SKM-1 (cell line): ENCODE measurements around the gene AMMECR1.
"Not testable (repeated sequence)": the region's sequence is repeated elsewhere in the genome, so short reads cannot be mapped to it uniquely, and the experiment has no call there.

Source experiments
- DNase-seq: peaks from one replicate; lab custom pipeline; 2025; ENCODE audit not compliant: unreplicated experiment; lab: John Stamatoyannopoulos, UW

Gene AMMECR1

GRCh38 chrX:110317820-110318663, at the start of gene AMMECR1:
AMMECR1 (minus strand) TSS chrX:110318085; CDS start chrX:110318071, 14 bp downstream.
- DNase-seq: peak; percentile 39

- no peak for DNase-seq
These were observed 45.4 kb upstream of the AMMECR1 start for GRCh38 chrX:110363244-110363643.

- DNase-seq: no peak
These were observed 41.4 kb upstream of the AMMECR1 start for GRCh38 chrX:110359273-110359672.

DNA sequence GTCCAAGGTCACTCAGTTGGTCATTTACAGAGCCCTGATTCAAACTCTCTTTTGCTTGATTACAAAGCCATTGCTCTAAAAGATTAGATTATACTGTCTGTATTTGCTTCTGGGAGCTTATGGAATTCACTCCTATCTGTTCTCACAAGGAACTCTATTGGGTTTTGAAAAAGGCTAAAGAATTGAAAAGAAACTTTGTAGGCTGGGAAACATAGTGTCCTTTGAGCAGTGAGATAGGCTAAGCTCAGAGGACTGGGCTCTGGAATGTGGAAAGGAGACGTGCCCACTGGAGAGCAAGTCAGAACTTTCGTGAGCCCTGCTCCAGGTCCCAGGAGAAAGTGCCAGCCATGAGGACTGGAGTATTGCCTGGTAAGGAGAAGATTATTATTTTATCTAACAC, 40.7 kb upstream of the AMMECR1 start, which contains the start of gene RTL9:
RTL9 (plus strand) TSS at position 301 of the 400 bp plus-strand sequence. CDS start 91,770 bp downstream, outside the sequence.
- no peak for DNase-seq

GRCh38 chrX:110346681-110347080, 28.8 kb upstream of the AMMECR1 start:
- no peak for DNase-seq

DNA sequence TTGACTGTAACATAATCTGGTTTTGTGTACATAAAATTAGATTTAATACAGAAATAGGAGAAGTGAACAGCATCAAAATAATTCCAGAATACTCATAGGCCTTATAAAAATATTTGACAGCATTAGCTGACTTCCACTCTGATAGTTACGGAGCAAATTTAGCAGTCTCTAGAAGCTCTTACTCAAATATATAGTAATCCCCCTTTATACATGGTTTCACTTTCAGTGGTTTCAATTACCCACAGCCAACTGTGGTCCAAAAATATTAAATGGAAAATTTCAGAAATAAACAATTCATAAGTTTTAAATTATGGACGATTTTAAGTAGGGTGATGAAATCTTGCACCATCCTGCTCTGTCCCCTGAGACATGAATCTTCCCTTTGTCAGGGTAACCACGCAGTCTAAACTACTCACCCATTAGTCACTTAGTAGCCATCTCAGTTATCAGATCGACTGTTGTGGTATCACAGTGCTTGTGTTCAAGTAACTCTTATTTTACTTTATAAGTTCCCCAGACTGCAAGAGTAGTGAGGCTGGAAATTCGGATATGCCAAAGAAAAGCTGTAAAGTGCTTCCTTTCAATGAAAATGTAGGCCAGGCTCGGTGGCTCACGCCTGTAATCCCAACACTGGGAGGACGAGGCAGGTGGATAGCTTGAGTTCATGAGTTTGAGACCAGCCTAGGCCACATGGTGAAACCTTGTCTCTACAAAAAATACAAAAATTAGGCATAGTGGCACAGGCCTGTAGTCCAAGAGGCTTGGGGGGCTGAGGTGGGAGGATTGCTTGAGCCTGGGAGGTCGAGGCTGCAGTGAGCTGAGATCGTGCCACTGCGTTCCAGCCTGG, 23.5 kb upstream of the AMMECR1 start:
- DNase-seq: no peak

- no peak for DNase-seq
These were observed 21.1 kb upstream of the AMMECR1 start for GRCh38 chrX:110338935-110339334.

- not testable (repeated sequence) for DNase-seq
These were observed 15.6 kb upstream of the AMMECR1 start for GRCh38 chrX:110333458-110333857.

- no peak for DNase-seq
These were observed 13.7 kb upstream of the AMMECR1 start for GRCh38 chrX:110331444-110332030.

DNA sequence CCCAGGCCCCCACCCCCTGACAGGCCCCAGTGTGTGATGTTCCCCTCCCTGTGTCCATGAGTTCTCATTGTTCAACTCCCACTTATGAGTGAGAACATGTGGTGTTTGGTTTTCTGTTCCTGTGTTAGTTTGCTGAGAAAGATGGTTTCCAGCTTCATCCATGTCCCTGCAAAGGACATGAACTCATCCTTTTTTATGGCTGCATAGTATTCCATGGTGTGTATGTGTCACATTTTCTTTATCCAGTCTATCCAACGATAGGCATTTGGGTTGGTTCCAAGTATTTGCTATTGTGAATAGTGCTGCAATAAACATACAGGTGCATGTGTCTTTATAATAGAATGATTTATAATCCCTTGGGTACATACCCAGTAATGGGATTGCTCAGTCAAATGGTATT, 10.7 kb upstream of the AMMECR1 start:
- DNase-seq: not testable (repeated sequence)

DNA sequence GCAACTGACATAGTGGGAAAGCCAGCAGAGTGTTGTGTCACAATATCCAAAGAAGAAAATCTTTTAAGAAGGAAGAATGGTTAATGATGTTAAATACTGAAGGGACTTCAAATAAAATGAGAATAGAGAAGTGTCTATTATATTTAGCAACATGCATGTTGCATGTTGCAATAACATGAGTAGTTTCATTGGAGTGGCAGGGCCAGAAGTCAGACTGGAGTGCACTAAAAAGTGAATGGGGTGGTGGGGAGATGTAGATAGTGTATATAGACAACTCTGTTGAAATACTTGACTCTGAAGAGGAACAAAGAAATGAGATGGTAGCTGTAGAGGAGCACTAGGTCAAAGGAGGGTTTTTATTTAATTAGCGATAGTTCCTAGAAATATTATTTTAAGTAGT, 9.5 kb upstream of the AMMECR1 start:
- DNase-seq: peak; percentile 66

DNA sequence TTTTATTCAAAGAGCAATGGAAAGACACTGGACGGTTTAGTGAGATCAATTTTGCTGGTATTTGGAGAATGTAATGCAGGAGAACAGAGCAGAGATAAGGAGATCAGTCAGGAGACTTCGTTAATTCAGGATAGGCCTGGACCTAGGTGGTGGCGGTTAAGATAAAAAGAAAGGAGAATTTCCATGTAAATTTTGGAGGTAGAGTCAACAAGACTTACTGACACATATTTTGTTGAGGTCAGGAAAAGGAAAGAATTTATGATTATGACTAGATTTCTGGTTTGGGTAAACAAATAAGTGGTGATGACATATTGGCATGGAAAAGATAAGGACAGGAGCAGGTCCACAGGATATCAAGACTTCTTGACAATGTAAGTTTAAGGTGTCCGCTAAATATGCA, 8.8 kb upstream of the AMMECR1 start:
- DNase-seq: no peak

- DNase-seq: no peak
These were observed 4.7 kb upstream of the AMMECR1 start for GRCh38 chrX:110322603-110323002.

DNA sequence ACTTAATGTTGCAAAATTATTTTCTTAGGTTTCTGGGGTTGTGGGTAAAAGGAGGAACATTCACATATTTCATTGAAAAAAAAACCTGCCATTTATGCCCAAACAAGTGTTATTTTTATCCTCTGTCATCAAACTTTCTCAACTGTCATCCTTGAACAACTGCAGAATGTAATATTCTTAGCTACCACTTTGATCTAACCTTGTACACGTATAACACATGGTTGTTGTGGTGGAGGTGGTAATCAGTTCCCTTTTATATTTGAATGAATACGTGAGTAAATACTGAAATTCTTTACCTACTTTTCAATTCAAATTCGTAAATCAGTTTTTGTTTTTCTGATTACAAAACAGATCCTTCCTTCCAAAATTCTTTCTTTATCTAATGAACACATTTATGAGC, 3.8 kb upstream of the AMMECR1 start:
- DNase-seq: no peak

DNA sequence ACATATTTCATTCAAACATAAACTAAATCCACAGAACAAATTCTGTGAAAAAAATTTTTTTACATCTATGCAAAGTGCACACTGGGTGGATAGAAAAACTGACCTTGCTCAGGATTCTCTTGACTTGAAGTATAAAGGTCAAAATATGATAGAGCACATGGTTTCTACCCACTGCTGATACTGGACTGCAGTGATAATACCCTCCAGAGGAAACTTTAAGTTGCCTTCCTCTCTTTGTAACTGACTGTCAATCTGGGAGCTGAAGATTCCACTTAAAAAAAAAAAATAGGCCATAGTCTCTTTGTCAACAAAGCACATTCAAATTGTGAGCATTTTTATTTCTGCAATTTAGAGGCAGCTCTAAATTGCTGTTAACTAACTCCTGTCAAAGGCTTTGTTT, 3.2 kb upstream of the AMMECR1 start:
- no peak for DNase-seq

DNA sequence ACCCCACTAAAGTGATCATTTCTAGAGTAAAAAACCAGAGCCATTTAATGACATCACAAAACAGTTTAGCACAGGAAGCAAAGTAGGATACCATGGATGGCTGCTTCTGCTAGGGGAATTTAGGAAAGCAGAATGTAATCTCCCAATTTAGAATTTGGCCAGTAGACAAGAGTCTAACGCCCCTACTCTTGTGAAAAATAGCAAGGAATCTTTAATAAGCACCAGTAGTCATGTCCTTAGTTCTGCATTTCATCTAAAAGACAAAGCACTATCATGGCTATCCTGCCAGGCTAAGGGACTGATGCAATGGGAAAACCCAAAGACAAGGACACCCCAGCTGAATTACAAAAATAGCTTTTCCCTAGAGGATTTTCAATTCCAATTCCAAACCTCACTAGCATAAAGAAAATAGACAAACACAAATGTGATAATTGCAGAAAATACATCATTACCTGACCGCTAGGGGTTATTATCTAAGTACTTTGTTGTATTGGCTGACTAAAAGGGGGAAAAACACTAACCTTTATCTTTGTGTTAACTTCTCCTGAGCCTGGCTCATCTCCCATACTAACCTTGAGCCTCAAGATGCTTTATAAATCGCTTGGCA, 2.6 kb upstream of the AMMECR1 start:
- DNase-seq: no peak

DNA sequence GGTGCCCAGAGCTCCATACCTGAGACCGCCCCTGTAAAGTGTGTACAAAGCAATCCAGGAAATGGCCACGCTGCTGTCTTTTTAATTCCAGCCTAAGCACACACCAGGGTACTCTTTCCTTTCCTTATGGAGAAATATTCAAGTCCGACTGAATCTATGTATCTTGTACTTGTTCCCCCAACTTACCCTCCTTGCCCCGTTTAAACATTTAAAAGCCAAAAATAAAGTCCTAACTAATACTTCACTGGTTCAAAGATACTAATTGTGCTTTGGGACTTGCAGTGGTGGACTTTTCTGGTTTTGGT, 731 bp upstream of the AMMECR1 start:
- no peak for DNase-seq

GRCh38 chrX:110317061-110317819, 645 bp downstream of the AMMECR1 start:
- DNase-seq: no peak

GRCh38 chrX:110316351-110317060, 1.4 kb downstream of the AMMECR1 start:
- DNase-seq: no peak

GRCh38 chrX:110315551-110315950, 2.3 kb downstream of the AMMECR1 start:
- DNase-seq: no peak
